RWPE2 (cell line): Measurements from ENCODE around the gene MALRD1.

ENCODE experiments used
- ATAC-seq: fragments of 200-7000 bp; cut with Tn5 transposase; 3 replicates; pipeline ENCODE4 v1.9.1; 2021; ENCODE audit warnings: low read depth
- DNase-seq: peaks from one replicate; pipeline ENCODE4 v3.0.0-alpha.2; 2020; ENCODE audit warnings: low spot score
- H3K27ac ChIP-seq: fragments of 450-650 bp; 2 replicates; pipeline ENCODE4 v1.5.1; 2017; ENCODE audit warnings: mild to moderate bottlenecking; ENCODE audit not compliant: poor library complexity, severe bottlenecking
- H3K27me3 ChIP-seq: fragments of 250-450 bp; sonication (Bioruptor Pico); 2 replicates; pipeline ENCODE4 v1.5.1; 2021; ENCODE audit warnings: mild to moderate bottlenecking, moderate library complexity; ENCODE audit not compliant: insufficient read depth, poor library complexity, severe bottlenecking
- H3K36me3 ChIP-seq: fragments of 250-450 bp; sonication (Bioruptor Pico); 2 replicates; pipeline ENCODE4 v1.5.1; 2020; ENCODE audit warnings: low read depth, mild to moderate bottlenecking, moderate library complexity
- H3K4me1 ChIP-seq: fragments of 250-450 bp; sonication (Bioruptor Pico); 2 replicates; pipeline ENCODE4 v1.5.1; 2021; ENCODE audit warnings: mild to moderate bottlenecking, moderate library complexity; ENCODE audit not compliant: insufficient read depth, poor library complexity, severe bottlenecking
- H3K4me3 ChIP-seq: fragments of 250-450 bp; sonication (Bioruptor Pico); 2 replicates; pipeline ENCODE4 v1.5.1; 2021; ENCODE audit warnings: mild to moderate bottlenecking, moderate library complexity; ENCODE audit not compliant: severe bottlenecking
- H3K9me3 ChIP-seq: fragments of 250-450 bp; sonication (Bioruptor Pico); 2 replicates; pipeline ENCODE4 v1.5.1; 2021; ENCODE audit warnings: mild to moderate bottlenecking, moderate library complexity; ENCODE audit not compliant: severe bottlenecking
- CTCF ChIP-seq: fragments of 450-650 bp; IDR thresholded peaks from one replicate; pipeline ENCODE4 v1.5.1; 2017; ENCODE audit warnings: mild to moderate bottlenecking, moderate library complexity; ENCODE audit not compliant: poor library complexity, severe bottlenecking

MALRD1 gene

GRCh38 chr10:19706904-19707303 is 658.3 kb downstream of the MALRD1 start:
- DNase-seq (no peak), ATAC-seq (no peak)
- Histone ChIP-seq H3K4me3 (no peak overlapping the region), H3K27me3 (no peaks in the 10 kb centered on the region), H3K4me1 (peaks cover 10% of the 10 kb centered on the region), H3K9me3 (no peaks in the 10 kb centered on the region), H3K27ac (no peak overlapping the region), H3K36me3 (no peaks in the 10 kb centered on the region)
- no peak for TF ChIP-seq CTCF

DNA sequence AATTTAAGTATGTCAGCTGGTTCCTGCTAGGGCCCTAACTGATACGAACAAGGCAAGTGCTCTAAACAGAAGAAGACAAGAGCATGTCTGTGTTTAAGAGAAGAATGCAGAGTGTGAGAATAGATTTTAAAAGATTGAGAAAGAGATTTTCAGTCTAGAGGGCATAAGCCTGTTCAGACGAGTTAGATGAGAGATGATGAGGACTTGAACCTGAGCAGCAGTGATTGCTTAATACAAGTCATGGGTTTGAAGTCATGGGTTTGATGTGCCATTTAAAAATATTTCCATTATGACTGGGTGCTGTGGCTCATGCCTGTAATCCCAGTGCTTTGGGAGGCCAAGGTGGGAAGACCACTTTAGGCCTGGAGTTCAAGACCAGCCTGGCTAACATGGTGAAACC is 658.8 kb downstream of the MALRD1 start:
- peaks cover 5% of the 10 kb centered on the region for H3K4me1 ChIP-seq
- DNase-seq (no peak), ATAC-seq (no peak)
- H3K9me3 ChIP-seq = no peaks in the 10 kb centered on the region
- no peak overlapping the region for H3K4me3 ChIP-seq
- no peak for TF ChIP-seq CTCF
- H3K36me3 ChIP-seq = no peaks in the 10 kb centered on the region
- H3K27me3 ChIP-seq = no peaks in the 10 kb centered on the region
- H3K27ac ChIP-seq = no peak overlapping the region

DNA sequence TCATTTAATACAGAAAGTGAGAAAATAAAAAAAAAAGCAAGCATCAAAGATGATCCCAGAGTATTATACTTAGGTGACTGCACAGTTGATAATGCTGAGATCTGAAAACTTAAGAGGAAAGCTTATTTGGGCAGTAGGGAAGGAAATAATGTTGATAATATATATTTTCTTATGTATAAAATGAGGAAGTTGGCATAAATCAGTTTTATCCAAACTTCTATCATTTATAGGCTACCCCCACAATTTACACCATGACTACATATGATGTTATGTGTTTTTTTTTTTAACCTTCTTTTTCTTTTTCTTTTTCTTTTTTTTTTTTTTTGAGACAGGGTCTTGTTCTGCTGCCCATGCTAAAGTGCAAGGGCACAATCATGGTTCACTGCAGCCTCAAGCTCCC is 659.4 kb downstream of the MALRD1 start:
- ATAC-seq = no peak
- Histone ChIP-seq H3K27me3 (no peaks in the 10 kb centered on the region), H3K9me3 (no peaks in the 10 kb centered on the region), H3K27ac (no peak overlapping the region), H3K4me1 (no peaks in the 10 kb centered on the region), H3K36me3 (no peaks in the 10 kb centered on the region), H3K4me3 (no peak overlapping the region)
- no peak for TF ChIP-seq CTCF
- DNase-seq = no peak

GRCh38 chr10:19710600-19710999 is 662.0 kb downstream of the MALRD1 start:
- TF ChIP-seq CTCF = no peak

DNA sequence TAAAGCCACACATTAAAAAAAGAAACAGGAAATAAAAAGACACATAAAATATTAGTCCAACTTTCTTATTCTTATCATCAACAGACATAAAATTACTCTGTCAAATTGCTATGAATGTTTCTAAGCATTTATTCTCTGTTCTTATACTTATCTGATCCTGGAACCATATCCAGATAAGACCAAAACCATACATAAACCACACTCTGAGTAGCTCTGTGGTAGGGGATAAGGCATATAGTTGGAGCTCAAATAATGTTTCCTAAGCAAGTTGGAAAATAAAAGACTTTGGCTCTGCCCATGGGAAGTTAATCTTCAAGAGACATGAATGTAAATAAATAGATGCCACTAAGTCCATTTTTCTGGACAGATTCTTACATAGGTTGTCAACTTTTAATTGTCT is 664.6 kb downstream of the MALRD1 start:
- no peak for ATAC-seq
- H3K27ac ChIP-seq = no peak overlapping the region
- H3K36me3 ChIP-seq = no peaks in the 10 kb centered on the region
- H3K4me3 ChIP-seq = no peak overlapping the region
- H3K4me1 ChIP-seq = no peaks in the 10 kb centered on the region
- no peak for DNase-seq
- no peak for TF ChIP-seq CTCF
- H3K9me3 ChIP-seq = no peaks in the 10 kb centered on the region
- no peaks in the 10 kb centered on the region for H3K27me3 ChIP-seq

More at GRCh38 chr10:19710600-19710999, 662.0 kb downstream of the MALRD1 start:
- Histone ChIP-seq H3K9me3 (no peaks in the 10 kb centered on the region), H3K4me3 (no peak overlapping the region), H3K27me3 (no peaks in the 10 kb centered on the region), H3K4me1 (no peaks in the 10 kb centered on the region), H3K27ac (no peak overlapping the region), H3K36me3 (no peaks in the 10 kb centered on the region)
- no peak for ATAC-seq
- DNase-seq = no peak
